ENCODE results near the gene NOB1. TPM values are rescaled to one million over a fixed set of nuclear protein-coding genes. Genes with fewer than 3 reads are reported as not detected.
"Not testable (repeated sequence)": the region's sequence is repeated elsewhere in the genome, so short reads cannot be mapped to it uniquely, and the experiment has no call there.

The NOB1 gene
- total RNA-seq, 2 donors from 2014 or later, result 83.3 to 126 TPM

DNA sequence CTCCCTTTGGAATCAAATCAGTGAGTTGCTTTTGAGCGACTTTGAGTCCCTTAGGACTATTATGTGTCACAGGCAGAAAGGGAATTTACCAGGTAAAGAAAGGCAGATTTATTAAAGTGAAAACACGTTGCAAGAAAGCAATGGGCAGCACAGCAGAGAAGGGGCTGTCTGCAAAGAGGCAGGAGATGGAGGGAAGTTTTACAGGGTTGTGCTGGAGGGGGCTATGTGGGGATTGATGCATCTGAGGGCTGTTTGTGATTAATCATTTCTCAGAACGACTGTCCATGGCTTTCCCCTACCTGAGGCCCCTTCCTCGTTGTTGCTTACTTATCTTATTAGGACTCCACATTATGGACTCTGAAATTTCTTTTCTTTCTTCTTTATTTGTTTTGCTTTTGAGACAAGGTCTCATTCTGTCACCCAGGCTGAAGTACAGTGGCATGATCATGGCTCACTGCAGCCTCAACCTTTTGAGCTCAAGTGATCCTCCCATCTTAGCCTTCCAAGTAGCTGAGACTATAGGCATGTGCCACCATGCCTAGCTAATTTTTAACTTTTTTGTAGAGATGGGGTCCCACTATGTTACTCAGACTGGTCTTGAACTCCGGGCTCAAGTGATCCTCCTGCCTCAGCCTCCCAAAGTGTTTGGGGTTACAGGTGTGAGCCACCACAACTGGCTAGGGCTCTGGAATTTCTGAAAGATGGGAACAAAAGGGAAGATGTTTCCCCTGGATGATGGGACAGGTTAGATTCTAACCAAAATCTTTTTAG is 12.9 kb upstream of the NOB1 start:
- H3K36me3 Mint-ChIP-seq, result peaks cover 0 to 10% of the 10 kb centered on the region in 2 donors
- DNase-seq (ENCODE audit: low spot score in 2 of 2), result no peak
- no peaks in the 10 kb centered on the region for H3K9me3 Mint-ChIP-seq
- peak; percentile 42 to 77 for ATAC-seq
- H3K27ac Mint-ChIP-seq, result no peak overlapping the region

- ATAC-seq (no peak), DNase-seq (ENCODE audit: low spot score in 2 of 2) (no peak)
- H3K27ac Mint-ChIP-seq, result peak overlapping the region; percentile 90 to 97
- peaks cover 5 to 15% of the 10 kb centered on the region in 2 donors for H3K36me3 Mint-ChIP-seq
- no peaks in the 10 kb centered on the region for H3K9me3 Mint-ChIP-seq
These were observed 8.8 kb upstream of the NOB1 start for GRCh38 chr16:69763599-69763942.

- Mint-ChIP-seq H3K27ac (peak overlapping the region; percentile 90 to 97), H3K36me3 (peaks cover 5 to 15% of the 10 kb centered on the region in 2 donors), H3K9me3 (no peaks in the 10 kb centered on the region)
- DNase-seq (ENCODE audit: low spot score in 2 of 2) (no peak), ATAC-seq (peak; percentile 25 to 37)
These were observed 8.3 kb upstream of the NOB1 start for GRCh38 chr16:69762814-69763598.

DNA sequence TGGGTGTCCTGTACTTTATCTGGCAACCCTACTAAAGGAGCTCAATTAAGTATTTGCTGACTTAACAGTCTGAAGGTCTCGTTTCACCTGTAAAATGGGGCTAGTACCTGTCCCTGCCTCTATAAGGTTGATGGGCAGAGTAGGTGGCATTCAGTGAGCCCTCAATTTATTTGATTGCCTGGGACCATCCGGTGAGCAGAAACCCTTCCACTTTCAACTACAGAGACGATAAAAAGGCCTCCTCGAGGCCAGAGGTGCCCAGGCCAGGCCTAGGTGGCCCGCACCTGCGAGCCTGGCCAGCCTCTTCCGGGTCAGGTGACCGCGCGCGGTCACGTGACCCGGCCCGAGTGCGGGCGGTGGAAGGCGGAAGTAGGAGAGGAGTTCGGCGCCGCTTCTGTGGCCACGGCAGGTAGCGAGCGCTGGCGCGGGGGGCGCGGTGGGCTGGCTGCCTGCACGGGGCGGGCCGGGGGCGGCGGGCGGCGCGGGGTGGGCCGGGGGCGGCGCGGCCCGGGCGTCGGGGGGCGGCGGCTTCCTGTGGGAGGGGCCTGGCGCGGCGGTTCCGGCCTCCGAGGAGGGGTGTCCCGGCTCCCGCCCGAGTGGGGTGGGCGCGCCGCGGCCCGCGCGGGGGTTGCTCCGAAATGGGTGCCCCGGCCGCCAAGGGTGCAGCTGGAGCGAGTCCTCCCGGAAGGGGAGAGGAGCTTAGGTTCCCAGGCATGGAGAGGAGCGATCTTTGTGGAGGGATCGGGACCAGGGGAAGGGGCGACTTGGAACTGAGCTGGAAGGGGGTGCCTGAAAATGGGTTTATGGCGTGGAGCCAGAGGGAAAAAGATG is 7.5 kb upstream of the NOB1 start, which contains the start of gene WWP2:
WWP2 (plus strand) TSS at position 350 of the 831 bp plus-strand sequence. CDS start 24,679 bp downstream, outside the sequence.
- Mint-ChIP-seq H3K36me3 (peaks cover 5 to 15% of the 10 kb centered on the region in 2 donors), H3K27ac (peak within 1 kb of the TSS; percentile 90 to 97), H3K9me3 (no peaks in the 10 kb centered on the region)
- peak; percentile 90 to 91 for ATAC-seq
- peak; percentile 72 to 81 for DNase-seq (ENCODE audit: low spot score in 2 of 2)

- peaks cover 23 to 30% of the 10 kb centered on the region in 2 donors for H3K36me3 Mint-ChIP-seq
- DNase-seq (ENCODE audit: low spot score in 2 of 2); H3K27ac Mint-ChIP-seq; H3K9me3 Mint-ChIP-seq; ATAC-seq: not testable (repeated sequence)
These were observed 2.6 kb upstream of the NOB1 start for GRCh38 chr16:69757375-69757774.

- ATAC-seq, result no peak
- DNase-seq (ENCODE audit: low spot score in 2 of 2), result no peak
- H3K9me3 Mint-ChIP-seq, result no peaks in the 10 kb centered on the region
- peaks cover 22 to 32% of the 10 kb centered on the region in 2 donors for H3K36me3 Mint-ChIP-seq
- no peak overlapping the region for H3K27ac Mint-ChIP-seq
These were observed 2.0 kb upstream of the NOB1 start for GRCh38 chr16:69756705-69757104.

GRCh38 chr16:69754143-69754468 is 620 bp downstream of the NOB1 start:
- Mint-ChIP-seq H3K27ac (peak overlapping the region; percentile 99), H3K9me3 (no peaks in the 10 kb centered on the region), H3K36me3 (peaks cover 26 to 46% of the 10 kb centered on the region in 2 donors)
- no peak for ATAC-seq
- no peak for DNase-seq (ENCODE audit: low spot score in 2 of 2)

DNA sequence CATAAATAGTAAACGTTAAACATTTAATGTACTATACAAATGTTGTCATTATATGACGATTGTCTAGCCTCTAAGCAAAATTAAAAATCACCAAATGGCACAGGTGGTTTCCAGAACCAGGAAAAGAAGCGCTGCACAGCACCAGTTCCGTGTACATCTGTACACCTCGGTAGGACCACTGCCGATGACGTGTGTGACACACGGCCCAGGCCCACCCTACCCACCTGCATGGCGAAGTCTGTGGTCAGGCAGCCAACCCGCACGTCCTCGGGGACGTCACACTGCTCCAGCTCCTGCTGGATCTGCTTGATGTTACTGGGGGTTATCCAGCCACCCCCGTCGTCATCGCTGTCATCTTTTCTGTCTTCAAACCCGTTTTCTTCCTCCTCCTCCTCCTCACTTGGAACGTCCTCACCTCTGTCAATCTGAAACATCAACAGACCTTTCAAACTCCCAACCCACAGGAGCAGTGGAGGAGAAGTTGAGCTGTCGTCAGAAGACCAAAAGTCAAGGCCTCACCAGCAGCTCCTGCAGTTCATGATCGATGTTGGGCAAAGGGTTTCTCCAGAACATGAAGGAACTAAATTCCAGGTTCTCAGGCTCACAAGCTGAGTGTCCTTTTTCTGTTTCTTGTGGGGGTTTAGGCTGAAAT is 5.9 kb downstream of the NOB1 start:
- no peak for ATAC-seq
- H3K9me3 Mint-ChIP-seq, result no peaks in the 10 kb centered on the region
- peaks cover 25 to 55% of the 10 kb centered on the region in 2 donors for H3K36me3 Mint-ChIP-seq
- peak overlapping the region in 1 of 2 donors; percentile 55 for H3K27ac Mint-ChIP-seq
- no peak for DNase-seq (ENCODE audit: low spot score in 2 of 2)

GRCh38 chr16:69747115-69747514 is 7.6 kb downstream of the NOB1 start:
- Mint-ChIP-seq H3K36me3 (peaks cover 16 to 52% of the 10 kb centered on the region in 2 donors), H3K27ac (peak overlapping the region in 1 of 2 donors; percentile 45), H3K9me3 (no peaks in the 10 kb centered on the region)
- DNase-seq (ENCODE audit: low spot score in 2 of 2) (no peak), ATAC-seq (no peak)

DNA sequence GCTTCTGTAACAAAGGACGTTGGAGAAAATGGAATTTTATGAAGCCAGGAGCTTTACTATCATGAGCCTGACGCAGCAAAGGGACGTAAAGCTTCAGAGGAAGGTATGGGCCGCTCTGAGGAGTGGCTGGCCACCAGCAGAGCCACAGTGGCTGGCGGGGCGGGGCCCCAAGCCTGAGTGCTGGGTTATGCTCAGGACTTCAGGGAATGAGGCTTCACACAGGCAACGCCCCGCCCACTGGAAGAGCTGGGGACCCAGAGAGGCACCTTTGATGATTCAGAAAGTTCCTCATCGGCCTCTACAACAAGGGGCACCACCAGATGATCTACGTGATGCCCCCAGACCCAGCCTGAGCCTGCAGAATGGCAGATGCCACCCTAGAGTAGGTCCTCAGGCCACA is 8.8 kb downstream of the NOB1 start:
- Mint-ChIP-seq H3K27ac (peak overlapping the region; percentile 45 to 65), H3K36me3 (peaks cover 14 to 50% of the 10 kb centered on the region in 2 donors), H3K9me3 (no peaks in the 10 kb centered on the region)
- ATAC-seq (no peak), DNase-seq (ENCODE audit: low spot score in 2 of 2) (no peak)

GRCh38 chr16:69745232-69745612 is 9.5 kb downstream of the NOB1 start:
- H3K9me3 Mint-ChIP-seq, result no peaks in the 10 kb centered on the region
- DNase-seq (ENCODE audit: low spot score in 2 of 2) (no peak), ATAC-seq (no peak)
- peak overlapping the region in 1 of 2 donors; percentile 72 for H3K27ac Mint-ChIP-seq
- H3K36me3 Mint-ChIP-seq, result peaks cover 14 to 45% of the 10 kb centered on the region in 2 donors

DNA sequence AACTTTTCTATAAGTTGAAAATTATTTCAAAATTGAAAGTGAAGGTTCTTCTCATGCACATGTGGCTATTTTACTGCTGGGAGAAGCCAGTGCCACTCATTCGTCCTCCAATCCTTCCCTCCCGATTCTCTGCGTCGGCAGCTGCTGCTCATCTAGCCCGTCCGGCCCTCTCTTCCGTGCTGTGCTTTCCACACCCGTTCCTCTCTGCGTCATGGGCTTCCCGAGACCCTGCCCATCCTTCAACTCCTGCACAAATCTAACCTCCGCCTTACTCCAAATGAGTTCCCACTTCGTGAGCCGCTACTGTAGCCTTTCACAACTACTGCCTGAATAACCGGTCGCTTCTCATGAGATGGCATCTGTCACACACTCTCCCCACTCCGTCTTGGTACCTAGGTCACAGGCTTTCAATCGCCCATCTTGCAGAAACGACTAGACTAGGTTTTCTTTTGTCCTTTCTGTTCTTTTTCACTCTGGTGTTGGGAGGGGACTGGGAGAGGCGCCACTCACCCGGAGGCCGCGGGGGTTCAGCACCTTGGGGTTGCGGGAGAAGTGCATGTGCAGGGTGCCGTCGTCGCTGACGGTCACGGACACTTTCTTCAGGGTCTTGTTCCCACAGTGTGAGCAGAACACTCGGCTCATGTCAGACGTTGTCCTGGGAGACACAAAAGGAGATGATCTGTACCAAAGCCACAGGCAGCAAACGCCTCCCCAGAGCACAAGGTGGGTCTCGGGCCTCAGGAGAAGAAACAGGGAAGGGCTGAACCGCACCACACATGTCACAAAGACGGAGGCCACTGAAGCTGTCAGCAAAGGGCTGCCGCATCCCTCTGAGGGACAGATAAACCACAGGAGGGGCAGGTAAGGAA is 10.1 kb downstream of the NOB1 start:
- ATAC-seq (no peak), DNase-seq (ENCODE audit: low spot score in 2 of 2) (no peak)
- peaks cover 14 to 45% of the 10 kb centered on the region in 2 donors for H3K36me3 Mint-ChIP-seq
- no peaks in the 10 kb centered on the region for H3K9me3 Mint-ChIP-seq
- H3K27ac Mint-ChIP-seq, result peak overlapping the region in 1 of 2 donors; percentile 65

DNA sequence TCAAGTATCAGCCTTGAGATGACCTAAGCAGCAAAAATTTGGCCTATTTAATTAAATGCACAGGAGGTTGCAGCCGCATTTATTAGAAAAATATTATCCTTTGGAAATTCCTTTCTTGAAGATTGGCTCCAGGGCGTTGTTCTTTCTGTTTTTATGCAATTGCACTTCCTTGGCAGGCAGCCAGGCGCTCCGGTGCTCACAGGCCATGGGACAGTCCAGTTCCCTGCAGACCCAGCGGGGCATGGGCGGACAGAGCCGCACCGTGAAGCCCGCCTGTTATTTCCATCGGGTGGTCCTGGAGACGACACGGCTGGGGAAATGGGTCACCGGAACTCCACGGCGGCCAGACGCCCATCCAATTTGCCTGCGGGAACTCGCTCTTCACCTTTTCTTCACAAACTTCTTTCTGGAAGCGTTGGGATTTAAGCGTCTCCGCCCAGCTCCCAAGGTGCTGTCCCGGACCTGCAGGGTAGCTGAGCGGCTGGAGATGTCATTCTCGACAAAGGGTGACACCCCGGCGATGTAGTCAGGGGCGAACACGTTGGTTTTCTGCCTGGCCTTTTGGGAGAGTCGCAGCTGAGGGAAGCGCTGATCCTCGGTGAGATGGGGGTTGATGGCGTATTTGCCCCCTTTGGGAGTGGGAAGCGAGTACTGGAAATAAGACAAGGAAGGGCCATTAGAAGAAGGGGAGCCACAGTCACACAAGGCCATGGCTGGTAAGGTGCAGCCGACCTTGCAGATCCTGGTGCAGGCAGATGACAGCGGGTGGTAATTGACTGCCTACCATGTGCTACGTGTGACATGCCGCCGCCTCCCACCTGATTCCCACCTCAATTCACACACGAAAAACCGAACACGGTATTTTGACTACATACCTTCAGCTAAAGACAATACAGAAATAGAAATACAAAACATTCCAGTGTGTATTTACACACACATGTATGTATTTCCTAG is 12.5 kb downstream of the NOB1 start:
- ATAC-seq (no peak), DNase-seq (ENCODE audit: low spot score in 2 of 2) (no peak)
- Mint-ChIP-seq H3K36me3 (peaks cover 7 to 30% of the 10 kb centered on the region in 2 donors), H3K27ac (no peak overlapping the region), H3K9me3 (no peaks in the 10 kb centered on the region)

GRCh38 chr16:69741519-69741918 is 13.2 kb downstream of the NOB1 start:
- peaks cover 7 to 29% of the 10 kb centered on the region in 2 donors for H3K36me3 Mint-ChIP-seq
- ATAC-seq (peak in 1 of 2 donors; percentile 40), DNase-seq (ENCODE audit: low spot score in 2 of 2) (no peak)
- no peak overlapping the region for H3K27ac Mint-ChIP-seq
- H3K9me3 Mint-ChIP-seq, result no peaks in the 10 kb centered on the region
